ENCODE measurements around the gene GTF3A.

Gene GTF3A

DNA sequence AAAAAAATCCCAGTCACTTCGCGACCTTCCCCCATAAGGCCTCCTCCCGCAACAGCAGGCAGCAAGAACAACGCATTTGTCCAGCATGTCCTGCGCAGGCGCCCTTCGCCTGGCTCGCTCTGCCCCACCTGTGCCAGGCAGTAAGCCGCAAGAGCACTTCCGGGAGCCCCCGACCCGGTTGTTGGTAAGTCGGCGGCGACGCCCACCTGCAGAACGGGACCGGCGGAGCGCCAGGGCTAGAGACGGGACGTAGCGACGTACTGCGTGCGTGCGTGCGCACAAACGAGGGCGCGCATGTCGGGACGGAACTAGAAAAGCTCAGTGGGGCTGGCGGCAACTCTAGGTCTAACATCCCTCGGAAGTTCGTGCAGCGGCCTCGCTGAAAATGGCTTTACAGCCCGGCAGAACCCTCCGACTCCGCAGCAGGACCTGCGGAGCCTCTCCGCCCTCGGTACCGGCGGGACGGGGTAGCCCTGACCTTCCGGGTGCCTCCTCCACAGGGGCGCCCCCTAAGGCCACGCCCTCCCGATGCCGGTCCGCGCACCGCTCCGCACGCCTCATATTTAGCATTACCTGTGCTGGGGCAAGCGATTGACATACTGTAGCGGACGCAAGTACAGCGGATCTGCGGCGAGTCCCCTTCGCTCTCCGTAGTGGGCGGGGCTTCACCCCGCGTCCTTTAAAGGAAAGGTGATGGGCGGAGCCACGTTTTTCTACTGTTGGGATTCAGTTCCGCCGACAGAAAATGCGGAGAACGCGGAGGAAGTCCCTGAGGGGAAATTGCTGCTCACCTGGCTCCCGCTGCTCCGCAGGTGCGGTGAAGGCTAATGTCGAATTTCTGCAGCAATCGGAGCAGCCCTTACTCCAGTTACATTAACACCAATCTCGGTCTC, 25.8 kb downstream of the GTF3A start, which contains the start of gene MTIF3:
Gene MTIF3 (minus strand): TSS at position 629 of the 893 bp plus-strand sequence. CDS start 10,116 bp downstream, outside the sequence.
- peak; percentile 86 for DNase-seq

DNA sequence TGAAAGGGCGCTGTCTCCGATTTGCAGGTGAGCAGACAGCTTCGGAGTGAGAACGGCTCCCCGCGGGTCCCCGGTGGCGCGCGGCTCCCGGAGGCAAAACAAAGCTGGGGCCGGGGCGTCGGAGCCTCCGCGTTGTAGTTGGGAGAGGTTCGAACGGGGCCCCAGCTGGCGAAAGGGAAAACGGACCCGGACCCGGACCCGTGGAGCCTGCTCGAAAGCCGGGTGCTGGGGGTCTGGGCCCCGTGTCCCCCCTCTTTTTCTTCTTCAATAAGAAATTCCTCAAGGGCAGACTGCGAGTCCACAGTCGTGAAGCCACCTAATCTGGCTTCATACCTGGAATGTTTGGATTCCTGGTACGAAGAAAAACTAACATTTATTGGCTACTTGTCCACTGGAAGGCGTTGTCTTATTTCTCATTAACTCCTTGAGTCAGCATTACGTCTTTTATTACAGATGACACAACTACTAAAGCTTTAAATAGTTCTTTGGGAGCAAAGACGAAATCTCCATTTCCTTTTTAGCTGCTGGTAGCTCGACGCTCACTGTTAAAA, 26.6 kb downstream of the GTF3A start:
- DNase-seq: no peak

DNA sequence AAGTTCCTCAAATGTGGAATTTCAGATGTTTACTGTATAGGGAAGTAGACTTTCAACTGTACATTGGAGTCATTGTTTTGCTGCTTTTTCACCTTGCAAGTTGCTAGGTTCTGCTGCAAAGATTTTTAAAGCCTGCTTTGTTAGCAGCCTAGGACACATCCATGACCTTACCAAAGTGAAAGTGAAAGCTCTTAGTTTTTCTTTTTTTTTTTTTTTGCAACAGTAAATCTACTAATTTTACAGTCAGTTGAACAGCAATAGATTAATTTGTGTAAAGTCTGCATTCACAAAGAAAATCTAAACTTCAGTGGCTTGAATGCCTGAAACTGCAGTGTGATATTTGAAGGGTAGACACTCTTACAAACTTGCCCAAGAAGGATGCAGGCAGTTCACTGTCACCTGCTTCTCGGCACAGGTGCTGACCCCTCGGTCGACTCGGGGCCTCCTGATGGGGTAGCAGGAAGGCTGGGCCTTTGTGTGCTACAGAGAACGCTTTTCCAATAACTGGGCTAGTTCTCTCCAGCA, 31.0 kb downstream of the GTF3A start:
- no peak for DNase-seq

DNA sequence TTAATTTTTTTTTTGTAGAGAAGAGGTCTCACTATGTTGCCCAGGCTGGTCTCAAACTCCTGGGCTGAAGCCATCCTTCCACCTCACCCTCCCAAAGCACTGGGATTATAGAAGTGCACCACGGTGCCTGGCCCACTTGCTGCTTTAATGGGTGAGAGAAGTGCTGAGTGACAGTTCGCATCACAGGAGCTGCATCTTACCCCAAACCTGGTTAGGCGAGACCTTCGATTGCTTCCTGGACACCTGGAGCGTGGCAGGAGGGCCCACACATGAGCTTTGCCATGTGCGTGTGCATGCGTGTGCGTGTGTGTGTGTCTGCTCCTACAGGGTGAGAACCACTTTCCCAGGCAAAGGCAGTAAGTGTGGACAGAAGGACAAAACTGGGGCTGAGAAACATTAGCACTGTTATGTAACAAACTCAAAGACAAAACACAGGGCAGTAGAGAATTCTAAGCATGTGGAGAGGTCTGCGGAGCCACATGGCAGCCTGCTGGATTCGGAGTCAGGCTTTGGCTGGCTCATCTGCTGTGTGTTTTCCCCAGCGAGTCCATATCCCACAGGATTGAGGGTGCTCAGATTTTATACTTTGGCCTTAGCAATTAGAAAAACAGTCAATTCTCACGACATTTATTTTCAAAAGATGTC, 37.6 kb downstream of the GTF3A start:
- no peak for DNase-seq

DNA sequence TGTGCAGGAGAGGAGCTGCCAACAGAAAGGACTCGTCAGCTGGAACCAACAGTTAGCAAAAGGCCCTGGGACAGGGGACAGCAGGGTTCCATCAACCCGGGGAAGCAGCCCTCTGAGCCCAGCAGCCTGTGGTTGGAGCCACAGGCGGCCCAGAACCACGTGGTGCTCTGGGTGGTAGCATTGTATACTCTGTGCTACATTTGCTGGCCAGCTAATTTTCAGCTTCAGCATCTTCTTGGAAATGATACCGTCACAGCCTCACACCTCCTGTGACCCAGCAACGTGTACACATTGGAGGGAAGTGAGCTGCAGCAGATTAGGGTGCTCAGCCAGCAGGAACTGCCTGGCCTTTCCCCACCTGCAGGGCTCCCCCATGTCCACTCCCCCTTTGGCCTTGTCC, 39.1 kb downstream of the GTF3A start:
- DNase-seq: no peak

DNA sequence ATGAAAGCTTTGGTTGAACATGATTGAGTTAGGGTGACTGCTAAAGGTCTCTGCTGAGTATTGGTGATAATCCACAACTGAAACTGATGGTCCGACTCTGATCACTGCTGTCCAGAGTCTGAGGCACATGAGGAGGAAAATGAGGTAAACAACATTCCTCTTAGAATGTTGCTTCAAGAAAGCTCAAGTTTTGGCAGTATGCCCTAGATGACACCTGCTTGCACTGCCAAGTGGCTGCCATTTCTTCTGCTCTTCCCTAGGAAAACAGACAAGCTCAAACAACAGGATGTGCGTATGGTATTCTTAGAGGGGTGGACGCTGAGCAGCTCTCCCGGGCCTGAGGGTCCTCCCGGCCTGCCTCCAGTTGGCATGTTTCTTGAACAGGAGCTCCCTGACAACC, 41.2 kb downstream of the GTF3A start:
- no peak for DNase-seq

DNA sequence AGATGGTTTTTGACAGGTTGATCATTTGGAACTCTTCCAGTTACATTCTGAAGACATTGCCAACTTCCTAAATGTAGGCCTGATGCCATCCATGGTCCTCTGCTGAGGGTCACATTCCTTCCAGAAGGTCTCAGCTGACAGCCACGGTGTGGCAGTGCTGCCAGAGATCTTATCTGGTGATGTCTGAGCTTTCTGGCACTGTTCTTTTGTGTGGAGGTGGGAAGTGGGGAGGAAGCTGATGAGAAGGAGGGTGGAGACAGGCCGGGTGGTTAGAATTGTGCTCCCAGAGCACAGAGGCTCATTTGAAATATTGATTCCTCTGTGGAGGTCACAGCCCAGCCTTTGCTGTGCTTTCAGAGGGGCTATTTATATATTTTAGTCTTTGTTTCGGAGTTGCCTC, 42.1 kb downstream of the GTF3A start:
- no peak for DNase-seq

DNA sequence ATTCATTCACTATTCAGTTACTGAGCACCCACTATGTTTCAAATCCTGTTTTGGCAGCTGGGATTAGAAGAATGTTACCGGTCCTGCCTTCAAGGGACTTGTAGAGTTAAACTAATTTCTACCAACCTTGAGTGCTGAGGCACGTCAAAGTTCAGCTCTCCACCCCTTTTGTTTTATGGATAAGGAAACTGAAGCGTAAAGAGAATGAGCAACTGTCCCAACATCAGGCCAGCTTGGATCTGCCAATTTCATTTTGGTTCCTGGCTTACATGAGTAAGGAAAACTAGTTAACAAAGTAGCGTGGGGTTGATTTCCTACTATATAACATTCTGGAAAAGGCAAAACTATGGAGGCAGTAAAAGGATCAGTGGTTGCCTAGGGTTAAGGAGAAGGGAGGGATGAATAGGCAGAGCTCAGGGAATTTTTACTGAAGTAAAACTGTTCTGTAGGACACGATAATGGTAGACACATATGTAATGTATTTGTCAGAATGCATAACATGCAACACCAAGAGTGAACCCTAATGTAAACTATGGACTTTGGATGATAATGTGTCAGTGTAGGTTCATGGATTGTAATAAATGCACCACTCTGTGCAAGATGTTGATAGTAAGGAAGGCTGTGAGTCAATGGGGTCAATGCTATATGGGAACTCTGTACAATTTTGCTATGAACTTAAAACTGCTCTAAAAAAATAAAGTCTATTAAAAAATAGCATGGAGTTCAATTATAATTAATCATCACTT, 45.8 kb downstream of the GTF3A start:
- no peak for DNase-seq

DNA sequence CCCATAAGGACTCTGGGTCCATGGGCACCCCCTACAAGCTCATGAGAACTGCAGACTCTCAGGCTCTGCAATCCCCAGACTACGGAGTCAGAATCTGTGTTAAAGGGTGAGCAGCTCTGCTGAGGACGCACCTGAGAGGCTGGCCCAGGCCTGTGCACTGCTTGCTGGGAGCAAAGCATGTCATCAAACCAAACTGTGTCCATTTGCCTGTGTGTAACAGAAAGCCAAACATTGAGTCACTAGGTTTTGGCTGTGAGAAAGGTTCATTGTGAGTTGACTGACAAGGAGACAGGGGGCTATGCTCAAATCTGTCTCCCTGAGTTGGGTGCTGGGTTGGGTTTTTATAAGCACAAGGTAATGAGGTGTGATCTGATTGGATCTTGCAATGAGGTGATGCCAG, 48.0 kb downstream of the GTF3A start:
- DNase-seq: no peak

DNA sequence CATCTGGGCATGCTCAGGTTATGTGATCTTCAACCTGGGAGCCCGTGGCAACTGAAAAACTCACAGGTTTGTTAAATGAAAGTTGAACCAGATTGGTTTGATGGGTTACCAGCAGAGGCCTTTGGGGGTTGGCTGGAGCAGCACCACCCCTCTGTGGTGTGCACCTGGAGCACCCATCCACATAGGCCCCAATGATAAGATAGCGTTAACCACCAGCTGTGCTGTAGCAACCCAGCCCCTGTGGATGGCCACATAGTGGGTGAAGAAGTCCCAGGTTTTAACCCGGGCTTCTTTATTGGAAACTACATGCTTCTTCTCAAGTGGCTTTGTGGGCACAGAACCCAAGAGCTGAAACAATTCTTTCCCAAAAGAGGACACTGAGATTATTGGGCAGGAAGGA, 48.5 kb downstream of the GTF3A start:
- DNase-seq: no peak

DNA sequence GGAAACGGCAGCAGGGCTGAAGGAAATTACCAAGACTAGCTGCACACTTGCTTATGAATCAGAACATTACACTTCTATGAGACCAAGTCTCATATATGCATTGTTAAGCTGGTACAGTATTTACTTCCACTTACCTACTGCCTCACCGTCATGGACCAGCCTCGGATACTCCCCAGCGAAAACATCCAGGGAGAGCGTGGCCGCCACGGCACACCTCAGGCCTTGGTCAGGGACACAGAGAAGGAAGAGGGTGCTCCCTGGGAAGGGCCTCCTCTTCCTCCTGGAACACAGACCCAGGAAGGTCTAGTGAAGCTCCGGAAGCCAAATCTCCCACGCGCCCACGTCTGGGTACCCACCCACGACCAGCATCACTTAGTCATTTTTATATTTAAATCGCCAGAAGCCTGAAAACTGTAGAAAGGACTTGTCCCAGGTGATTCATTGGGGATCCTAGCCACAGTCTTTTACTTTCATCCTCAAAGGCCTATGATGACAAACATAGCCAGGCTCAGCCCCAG, 50.4 kb downstream of the GTF3A start:
- no peak for DNase-seq

DNA sequence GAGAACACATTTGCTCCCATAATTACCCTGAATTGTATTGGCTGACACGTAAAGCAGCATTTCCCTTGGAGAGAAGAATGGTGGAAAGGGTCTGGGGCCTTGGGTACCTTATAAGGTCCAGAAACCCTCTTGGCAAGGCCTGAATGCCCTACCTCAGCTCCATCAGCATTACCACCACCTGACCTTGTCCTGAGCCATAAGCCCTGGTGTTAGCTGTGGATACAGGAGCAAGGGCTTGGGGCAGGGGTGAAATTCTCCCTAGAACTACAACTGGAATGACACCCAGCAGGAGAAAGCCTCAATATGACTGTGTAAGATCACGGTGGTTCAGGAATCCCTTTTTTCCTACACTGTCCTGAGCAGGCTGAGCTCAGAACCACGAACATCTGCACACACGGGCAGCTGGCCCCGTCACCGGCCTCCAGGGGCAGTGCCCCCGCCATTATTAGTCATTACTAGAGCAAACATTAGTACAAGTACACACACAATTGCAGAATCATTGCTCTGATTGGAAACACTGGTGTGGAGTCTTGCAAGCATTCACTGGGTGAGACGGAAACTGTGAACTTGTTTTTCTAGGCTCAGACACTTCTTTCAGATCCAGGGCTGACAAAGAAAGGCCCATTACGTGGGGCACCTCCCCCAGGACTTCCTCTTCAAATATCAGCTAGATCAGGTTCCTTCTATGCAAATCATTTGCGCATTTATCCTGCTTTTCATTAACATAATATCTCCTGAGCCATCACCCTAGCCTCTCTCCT, 52.7 kb downstream of the GTF3A start:
- DNase-seq: no peak

DNA sequence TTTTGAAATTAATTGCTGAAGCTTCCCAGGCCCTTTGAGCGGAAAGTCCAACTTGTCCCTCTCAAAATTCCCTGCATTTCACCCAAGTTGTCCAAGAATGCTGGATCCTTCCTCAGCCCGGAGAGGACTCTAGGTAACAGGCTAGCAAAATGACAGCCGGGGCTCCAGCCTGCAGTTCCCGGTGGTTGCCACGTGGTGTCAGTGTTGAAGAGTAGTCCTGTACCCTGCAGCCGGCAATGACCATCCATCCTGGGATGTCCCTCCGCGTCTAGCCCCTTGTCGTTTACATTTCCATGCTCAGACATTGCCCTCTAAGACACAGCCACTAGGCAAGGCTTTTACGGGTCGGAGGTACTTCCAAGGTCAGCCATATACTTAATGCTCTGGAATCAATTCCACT, 57.3 kb downstream of the GTF3A start:
- no peak for DNase-seq

DNA sequence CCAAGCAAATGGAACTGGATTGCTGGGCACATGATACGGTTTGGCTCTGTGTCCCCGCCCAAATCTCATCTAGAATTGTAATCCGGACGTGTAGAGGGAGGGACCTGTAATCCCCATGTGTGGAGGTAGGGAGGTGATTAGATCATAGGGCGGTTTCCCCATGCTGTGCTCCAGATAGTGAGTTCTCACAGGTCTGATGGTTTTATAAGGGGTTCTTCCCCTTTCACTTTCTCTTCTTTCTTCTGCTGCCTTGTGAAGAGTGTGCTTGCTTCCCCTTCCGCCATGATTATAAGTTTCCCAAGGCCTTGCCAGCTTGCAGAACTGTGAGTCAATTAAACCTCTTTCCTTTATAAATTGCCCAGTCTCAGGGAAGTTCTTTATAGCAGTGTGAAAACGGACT, 58.6 kb downstream of the GTF3A start:
- no peak for DNase-seq

DNA sequence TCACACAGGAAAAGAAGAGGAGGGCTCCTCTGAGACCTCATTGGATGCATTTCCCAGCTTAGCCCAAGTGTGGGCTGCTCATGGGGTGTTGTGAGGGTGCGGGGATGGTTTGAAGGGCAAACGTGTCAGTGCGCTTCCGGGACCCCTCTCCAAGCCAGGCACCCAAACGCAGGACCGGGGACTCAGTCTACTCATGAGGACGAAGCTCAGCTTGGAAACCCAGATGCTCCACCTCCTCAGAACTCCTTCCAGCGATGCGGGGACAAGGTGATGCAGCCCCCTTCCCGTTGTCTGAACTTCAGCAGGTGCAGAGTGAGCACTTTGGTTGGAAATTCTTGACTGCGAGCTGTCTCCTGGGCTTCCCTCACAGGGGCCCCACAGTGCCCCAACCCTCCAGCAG, 59.0 kb downstream of the GTF3A start:
- no peak for DNase-seq

Measured in NCI-H1694 (cell line).